Measurements from ENCODE around the gene DCHS2.

DCHS2 gene

GRCh38 chr4:154294652-154295350 is 196.8 kb downstream of the DCHS2 start:
- Histone ChIP-seq H3K36me3 (ENCODE audit: control insufficient read depth in 1 of 2, insufficient read depth in 2 of 2, low read length in 2 of 2) (no peaks in the 10 kb centered on the region), H3K4me3 (ENCODE audit: low read depth, low read length) (no peak overlapping the region), H2BK12ac (ENCODE audit: low read length) (no peak overlapping the region), H3K18ac (ENCODE audit: low read length) (no peak overlapping the region), H4K12ac (ENCODE audit: low read depth, low read length) (no peak overlapping the region), H2AFZ (ENCODE audit: insufficient read depth, low read length, poor library complexity) (no peak overlapping the region), H4K91ac (ENCODE audit: low read depth, low read length) (no peak overlapping the region), H2BK120ac (ENCODE audit: insufficient read depth, low read length, poor library complexity) (no peak overlapping the region), H3K23ac (ENCODE audit: low read length) (no peak overlapping the region), H3K27ac (ENCODE audit: low read depth, low read length) (no peak overlapping the region), H3K9me3 (ENCODE audit: insufficient read depth, low read depth, low read length) (no peaks in the 10 kb centered on the region), H3K79me1 (ENCODE audit: low read length) (no peaks in the 10 kb centered on the region), H2BK5ac (ENCODE audit: low read depth, low read length, poor library complexity) (no peak overlapping the region), H3K4me1 (ENCODE audit: control insufficient read depth in 1 of 2, insufficient read depth in 2 of 2, low read length in 2 of 2) (no peaks in the 10 kb centered on the region), H3K9ac (ENCODE audit: low read length) (no peak overlapping the region), H3K14ac (ENCODE audit: low read length) (no peak overlapping the region), H2AK5ac (ENCODE audit: low read length) (no peak overlapping the region), H4K8ac (ENCODE audit: low read depth, low read length) (no peak overlapping the region), H3K4me2 (ENCODE audit: low read length) (no peak overlapping the region), H3K79me2 (ENCODE audit: control insufficient read depth, insufficient read depth, low read length, poor library complexity) (no peaks in the 10 kb centered on the region), H3K4ac (ENCODE audit: low read depth, low read length) (no peak overlapping the region), H3K27me3 (ENCODE audit: insufficient read depth, low read length) (no peaks in the 10 kb centered on the region)
- no CpG with 5 or more reads among the region's 4 CpGs for WGBS (ENCODE audit: extremely low coverage, insufficient coverage, insufficient read length)
- peak; percentile 7 to 26 for DNase-seq

GRCh38 chr4:154293427-154293826 is 198.2 kb downstream of the DCHS2 start:
- Histone ChIP-seq H4K12ac (ENCODE audit: low read depth, low read length) (no peak overlapping the region), H2BK120ac (ENCODE audit: insufficient read depth, low read length, poor library complexity) (no peak overlapping the region), H2AK5ac (ENCODE audit: low read length) (no peak overlapping the region), H2AFZ (ENCODE audit: insufficient read depth, low read length, poor library complexity) (no peak overlapping the region), H2BK5ac (ENCODE audit: low read depth, low read length, poor library complexity) (no peak overlapping the region), H3K4me3 (ENCODE audit: low read depth, low read length) (no peak overlapping the region), H3K27me3 (ENCODE audit: insufficient read depth, low read length) (no peaks in the 10 kb centered on the region), H3K9ac (ENCODE audit: low read length) (no peak overlapping the region), H4K91ac (ENCODE audit: low read depth, low read length) (no peak overlapping the region), H3K9me3 (ENCODE audit: insufficient read depth, low read depth, low read length) (no peaks in the 10 kb centered on the region), H4K8ac (ENCODE audit: low read depth, low read length) (no peak overlapping the region), H3K4me1 (ENCODE audit: control insufficient read depth in 1 of 2, insufficient read depth in 2 of 2, low read length in 2 of 2) (no peaks in the 10 kb centered on the region), H3K18ac (ENCODE audit: low read length) (no peak overlapping the region), H3K23ac (ENCODE audit: low read length) (no peak overlapping the region), H3K36me3 (ENCODE audit: control insufficient read depth in 1 of 2, insufficient read depth in 2 of 2, low read length in 2 of 2) (no peaks in the 10 kb centered on the region), H3K79me2 (ENCODE audit: control insufficient read depth, insufficient read depth, low read length, poor library complexity) (no peaks in the 10 kb centered on the region), H3K14ac (ENCODE audit: low read length) (no peak overlapping the region), H3K79me1 (ENCODE audit: low read length) (no peaks in the 10 kb centered on the region), H3K4me2 (ENCODE audit: low read length) (no peak overlapping the region), H3K4ac (ENCODE audit: low read depth, low read length) (no peak overlapping the region), H3K27ac (ENCODE audit: low read depth, low read length) (no peak overlapping the region), H2BK12ac (ENCODE audit: low read length) (no peak overlapping the region)
- no peak for DNase-seq
- WGBS (ENCODE audit: extremely low coverage, insufficient coverage, insufficient read length), result no CpG with 5 or more reads among the region's 9 CpGs

GRCh38 chr4:154292589-154292988 is 199.0 kb downstream of the DCHS2 start:
- no peak overlapping the region for H2BK5ac ChIP-seq (ENCODE audit: low read depth, low read length, poor library complexity)
- H3K4me2 ChIP-seq (ENCODE audit: low read length), result no peak overlapping the region
- H3K18ac ChIP-seq (ENCODE audit: low read length), result no peak overlapping the region
- H3K79me1 ChIP-seq (ENCODE audit: low read length), result no peaks in the 10 kb centered on the region
- H4K8ac ChIP-seq (ENCODE audit: low read depth, low read length), result no peak overlapping the region
- no peak overlapping the region for H4K12ac ChIP-seq (ENCODE audit: low read depth, low read length)
- H3K27ac ChIP-seq (ENCODE audit: low read depth, low read length), result no peak overlapping the region
- no peaks in the 10 kb centered on the region for H3K79me2 ChIP-seq (ENCODE audit: control insufficient read depth, insufficient read depth, low read length, poor library complexity)
- no peak overlapping the region for H2AFZ ChIP-seq (ENCODE audit: insufficient read depth, low read length, poor library complexity)
- H3K36me3 ChIP-seq (ENCODE audit: control insufficient read depth in 1 of 2, insufficient read depth in 2 of 2, low read length in 2 of 2), result no peaks in the 10 kb centered on the region
- no CpG with 5 or more reads among the region's 2 CpGs for WGBS (ENCODE audit: extremely low coverage, insufficient coverage, insufficient read length)
- H3K4me1 ChIP-seq (ENCODE audit: control insufficient read depth in 1 of 2, insufficient read depth in 2 of 2, low read length in 2 of 2), result no peaks in the 10 kb centered on the region
- no peak overlapping the region for H2BK12ac ChIP-seq (ENCODE audit: low read length)
- H3K9me3 ChIP-seq (ENCODE audit: insufficient read depth, low read depth, low read length), result no peaks in the 10 kb centered on the region
- no peak overlapping the region for H3K14ac ChIP-seq (ENCODE audit: low read length)
- H2BK120ac ChIP-seq (ENCODE audit: insufficient read depth, low read length, poor library complexity), result no peak overlapping the region
- no peak for DNase-seq
- no peaks in the 10 kb centered on the region for H3K27me3 ChIP-seq (ENCODE audit: insufficient read depth, low read length)
- H3K23ac ChIP-seq (ENCODE audit: low read length), result no peak overlapping the region
- H3K9ac ChIP-seq (ENCODE audit: low read length), result no peak overlapping the region
- no peak overlapping the region for H3K4ac ChIP-seq (ENCODE audit: low read depth, low read length)
- no peak overlapping the region for H4K91ac ChIP-seq (ENCODE audit: low read depth, low read length)
- H3K4me3 ChIP-seq (ENCODE audit: low read depth, low read length), result no peak overlapping the region
- H2AK5ac ChIP-seq (ENCODE audit: low read length), result no peak overlapping the region

GRCh38 chr4:154277172-154277571 is 214.4 kb downstream of the DCHS2 start:
- Histone ChIP-seq H3K4me3 (ENCODE audit: low read depth, low read length) (no peak overlapping the region), H2BK12ac (ENCODE audit: low read length) (no peak overlapping the region), H2AFZ (ENCODE audit: insufficient read depth, low read length, poor library complexity) (no peak overlapping the region), H3K27ac (ENCODE audit: low read depth, low read length) (no peak overlapping the region), H3K79me1 (ENCODE audit: low read length) (no peaks in the 10 kb centered on the region), H3K4ac (ENCODE audit: low read depth, low read length) (no peak overlapping the region), H3K23ac (ENCODE audit: low read length) (no peak overlapping the region), H4K91ac (ENCODE audit: low read depth, low read length) (no peak overlapping the region), H3K4me1 (ENCODE audit: control insufficient read depth in 1 of 2, insufficient read depth in 2 of 2, low read length in 2 of 2) (peaks cover 0 to 2% of the 10 kb centered on the region in 2 experiments), H2BK120ac (ENCODE audit: insufficient read depth, low read length, poor library complexity) (no peak overlapping the region), H4K8ac (ENCODE audit: low read depth, low read length) (no peak overlapping the region), H3K18ac (ENCODE audit: low read length) (no peak overlapping the region), H3K9me3 (ENCODE audit: insufficient read depth, low read depth, low read length) (no peaks in the 10 kb centered on the region), H3K4me2 (ENCODE audit: low read length) (no peak overlapping the region), H3K36me3 (ENCODE audit: control insufficient read depth in 1 of 2, insufficient read depth in 2 of 2, low read length in 2 of 2) (no peaks in the 10 kb centered on the region), H2BK5ac (ENCODE audit: low read depth, low read length, poor library complexity) (no peak overlapping the region), H2AK5ac (ENCODE audit: low read length) (no peak overlapping the region), H3K9ac (ENCODE audit: low read length) (no peak overlapping the region), H3K14ac (ENCODE audit: low read length) (no peak overlapping the region), H3K79me2 (ENCODE audit: control insufficient read depth, insufficient read depth, low read length, poor library complexity) (no peaks in the 10 kb centered on the region), H3K27me3 (ENCODE audit: insufficient read depth, low read length) (no peaks in the 10 kb centered on the region), H4K12ac (ENCODE audit: low read depth, low read length) (no peak overlapping the region)
- WGBS (ENCODE audit: extremely low coverage, insufficient coverage, insufficient read length), result no CpG with 5 or more reads among the region's 2 CpGs
- no peak for DNase-seq
